ENCODE data around the gene RRAGA.

RRAGA gene

GRCh38 chr9:19048966-19049916, at the start of gene RRAGA:
Gene RRAGA (plus strand): TSS chr9:19049427. CDS start chr9:19049660, 233 bp downstream.
- H2AFZ ChIP-seq (ENCODE audit: low read depth, low read length) = peak within 1 kb of the TSS; percentile 94
- H3K9ac ChIP-seq (ENCODE audit: low read length) = peak within 1 kb of the TSS; percentile 73
- no peaks in the 10 kb centered on the region for H4K20me1 ChIP-seq (ENCODE audit: insufficient read depth, low read length)
- peaks cover 19% of the 10 kb centered on the region for H3K36me3 ChIP-seq (replicated peaks; ENCODE audit: low read depth, low read length)
- H3K4me2 ChIP-seq (ENCODE audit: low read length) = peak within 1 kb of the TSS; percentile 78
- H3K79me2 ChIP-seq (ENCODE audit: low read length) = peaks cover 18% of the 10 kb centered on the region
- H3K4me1 ChIP-seq (ENCODE audit: low read length) = peaks cover 16% of the 10 kb centered on the region
- H3K4me3 ChIP-seq (ENCODE audit: low read length) = peak within 1 kb of the TSS; percentile 92
- no peak for TF ChIP-seq EZH2phosphoT487 (IDR thresholded peaks at IDR 0.05; ENCODE audit: low read depth)
- TF ChIP-seq CTCF (IDR thresholded peaks at IDR 0.05; ENCODE audit: low read depth, low read length) = peak; percentile 81
- no peaks in the 10 kb centered on the region for H3K27me3 ChIP-seq (ENCODE audit: low read depth, low read length)
- H3K9me3 ChIP-seq (ENCODE audit: insufficient read depth, low read length) = no peaks in the 10 kb centered on the region; the same call in 1 of the 2 replicates
- H3K27ac ChIP-seq (ENCODE audit: low read length) = peak within 1 kb of the TSS; percentile 83

- Histone ChIP-seq H3K4me3 (ENCODE audit: low read length) (no peak overlapping the region), H2AFZ (ENCODE audit: low read depth, low read length) (no peak overlapping the region), H4K20me1 (ENCODE audit: insufficient read depth, low read length) (no peaks in the 10 kb centered on the region), H3K27ac (ENCODE audit: low read length) (no peak overlapping the region), H3K4me2 (ENCODE audit: low read length) (no peak overlapping the region), H3K79me2 (ENCODE audit: low read length) (no peaks in the 10 kb centered on the region), H3K4me1 (ENCODE audit: low read length) (no peaks in the 10 kb centered on the region), H3K9ac (ENCODE audit: low read length) (no peak overlapping the region), H3K36me3 (replicated peaks; ENCODE audit: low read depth, low read length) (no peaks in the 10 kb centered on the region), H3K27me3 (ENCODE audit: low read depth, low read length) (no peaks in the 10 kb centered on the region), H3K9me3 (ENCODE audit: insufficient read depth, low read length) (no peaks in the 10 kb centered on the region)
- TF ChIP-seq CTCF (IDR thresholded peaks at IDR 0.05; ENCODE audit: low read depth, low read length) (no peak), EZH2phosphoT487 (IDR thresholded peaks at IDR 0.05; ENCODE audit: low read depth) (no peak)
Observed at GRCh38 chr9:19000133-19000532, 49.1 kb upstream of the RRAGA start.

GRCh38 chr9:19009391-19009965, 39.7 kb upstream of the RRAGA start:
- Histone ChIP-seq H2AFZ (ENCODE audit: low read depth, low read length) (no peak overlapping the region), H3K4me3 (ENCODE audit: low read length) (no peak overlapping the region), H3K27me3 (ENCODE audit: low read depth, low read length) (no peaks in the 10 kb centered on the region), H3K9me3 (ENCODE audit: insufficient read depth, low read length) (no peaks in the 10 kb centered on the region), H3K4me2 (ENCODE audit: low read length) (no peak overlapping the region), H3K9ac (ENCODE audit: low read length) (no peak overlapping the region), H3K27ac (ENCODE audit: low read length) (no peak overlapping the region), H4K20me1 (ENCODE audit: insufficient read depth, low read length) (no peaks in the 10 kb centered on the region), H3K4me1 (ENCODE audit: low read length) (no peaks in the 10 kb centered on the region), H3K36me3 (replicated peaks; ENCODE audit: low read depth, low read length) (no peaks in the 10 kb centered on the region), H3K79me2 (ENCODE audit: low read length) (no peaks in the 10 kb centered on the region)
- TF ChIP-seq EZH2phosphoT487 (IDR thresholded peaks at IDR 0.05; ENCODE audit: low read depth) = no peak
- TF ChIP-seq CTCF (IDR thresholded peaks at IDR 0.05; ENCODE audit: low read depth, low read length) = no peak

- Histone ChIP-seq H3K4me1 (ENCODE audit: low read length) (peaks cover 14% of the 10 kb centered on the region), H3K9me3 (ENCODE audit: insufficient read depth, low read length) (no peaks in the 10 kb centered on the region), H3K4me3 (ENCODE audit: low read length) (no peak overlapping the region), H3K4me2 (ENCODE audit: low read length) (peak overlapping the region; percentile 39), H3K79me2 (ENCODE audit: low read length) (no peaks in the 10 kb centered on the region), H4K20me1 (ENCODE audit: insufficient read depth, low read length) (no peaks in the 10 kb centered on the region), H3K9ac (ENCODE audit: low read length) (no peak overlapping the region), H3K27ac (ENCODE audit: low read length) (no peak overlapping the region), H3K36me3 (replicated peaks; ENCODE audit: low read depth, low read length) (no peaks in the 10 kb centered on the region), H3K27me3 (ENCODE audit: low read depth, low read length) (no peaks in the 10 kb centered on the region), H2AFZ (ENCODE audit: low read depth, low read length) (no peak overlapping the region; the same call in 1 of the 2 replicates)
- no peak for TF ChIP-seq CTCF (IDR thresholded peaks at IDR 0.05; ENCODE audit: low read depth, low read length)
- TF ChIP-seq EZH2phosphoT487 (IDR thresholded peaks at IDR 0.05; ENCODE audit: low read depth) = no peak
Observed at GRCh38 chr9:19018201-19018600, 31.0 kb upstream of the RRAGA start.

All from OCI-LY3 (cell line).